Measurements from ENCODE around the gene AUTS2. TPM values are rescaled to one million over a fixed set of nuclear protein-coding genes. Genes with fewer than 3 reads are reported as not detected.

The AUTS2 gene
- total and polyA plus RNA-seq, 9 of the 15 experiments (the other 6 are each of a cell fraction or from before 2014, with no cell fraction given), result 0.58 TPM; not detected in 8

- TF ChIP-seq EZH2 (IDR thresholded peaks at IDR 0.05; ENCODE audit: borderline replicate concordance, low read depth, low read length), result no peak
Observed at GRCh38 chr7:69717221-69717620, 118.9 kb downstream of the AUTS2 start (continued).

- Histone ChIP-seq H3K9me3 (replicated peaks; ENCODE audit: control insufficient read depth, insufficient read depth, low read depth, low read length) (no peaks in the 10 kb centered on the region), H3K9ac (ENCODE audit: insufficient read depth in 1 of 2, low read depth in 2 of 2, low read length in 2 of 2) (no peak overlapping the region), H2AFZ (ENCODE audit: low read depth, low read length) (no peak overlapping the region), H3K36me3 (ENCODE audit: control insufficient read depth, insufficient read depth, low read length) (no peaks in the 10 kb centered on the region), H3K4me1 (replicated peaks in 1 of 2; ENCODE audit: control insufficient read depth in 2 of 2, insufficient read depth in 2 of 2, low read length in 2 of 2) (no peaks in the 10 kb centered on the region), H3K27me3 (ENCODE audit: control insufficient read depth in 2 of 2, insufficient read depth in 2 of 2, low read length in 2 of 2) (no peaks in the 10 kb centered on the region), H3K27ac (ENCODE audit: extremely low read depth, low read depth, low read length) (no peak overlapping the region), H3K9me1 (ENCODE audit: control insufficient read depth, insufficient read depth, low read length) (no peaks in the 10 kb centered on the region), H3K79me2 (ENCODE audit: control insufficient read depth, insufficient read depth, low read length) (no peaks in the 10 kb centered on the region), H4K20me1 (replicated peaks; ENCODE audit: control insufficient read depth, insufficient read depth, low read length) (no peaks in the 10 kb centered on the region), H3K4me2 (ENCODE audit: insufficient read depth, low read length) (no peak overlapping the region), H3K4me3 (no peak overlapping the region)
- intact Hi-C loops (cut with micrococcal nuclease) (no loop called here), in situ Hi-C loops (cut with MboI) (no loop called here)
- FAIRE-seq (no peak), ATAC-seq (no peak), DNase-seq (ENCODE audit: extremely low read depth in 1 of 4, low spot score in 3 of 4) (no peak)
- CTCF ChIA-PET (ENCODE audit: low intra/inter-chr PET ratio), result no interaction called here
- no TSS peak for BruUV-seq (replicated peaks)
- POLR2A ChIA-PET, result no interaction called here
- TF ChIP-seq STAG1 (CRISPR knock-in tag; IDR thresholded peaks at IDR 0.05; ENCODE audit: borderline replicate concordance) (no peak), STAT6 (CRISPR knock-in tag; IDR thresholded peaks at IDR 0.05) (no peak), ARNT (IDR thresholded peaks at IDR 0.05) (no peak), ZNF398 (CRISPR knock-in tag; IDR thresholded peaks at IDR 0.05) (no peak), PCBP2 (IDR thresholded peaks at IDR 0.05; ENCODE audit: low read depth, low read length, poor library complexity, severe bottlenecking) (no peak), TSHZ1 (CRISPR knock-in tag; IDR thresholded peaks at IDR 0.05) (no peak), ZNF79 (CRISPR knock-in tag; IDR thresholded peaks at IDR 0.05; ENCODE audit: low read depth) (no peak), EGR1 (conservative IDR thresholded peaks at IDR 0.05) (no peak), ZBTB8A (IDR thresholded peaks at IDR 0.05; ENCODE audit: partially characterized antibody) (no peak), ZBTB12 (CRISPR knock-in tag; IDR thresholded peaks at IDR 0.05) (no peak), LEF1 (IDR thresholded peaks at IDR 0.05) (no peak)
Observed at GRCh38 chr7:69719717-69720116, 121.4 kb downstream of the AUTS2 start.
